Stimulated activated CD4-positive, alpha-beta T cell treated with anti-CD3 and anti-CD28 coated beads, Interleukin-4, amount 100 ng/mL, for 1 hour (primary cell): ENCODE measurements around the gene MLEC.

Experiments used
- DNase-seq: peaks from one replicate; pipeline ENCODE4 v3.0.0-alpha.2; 2020

MLEC gene

DNA sequence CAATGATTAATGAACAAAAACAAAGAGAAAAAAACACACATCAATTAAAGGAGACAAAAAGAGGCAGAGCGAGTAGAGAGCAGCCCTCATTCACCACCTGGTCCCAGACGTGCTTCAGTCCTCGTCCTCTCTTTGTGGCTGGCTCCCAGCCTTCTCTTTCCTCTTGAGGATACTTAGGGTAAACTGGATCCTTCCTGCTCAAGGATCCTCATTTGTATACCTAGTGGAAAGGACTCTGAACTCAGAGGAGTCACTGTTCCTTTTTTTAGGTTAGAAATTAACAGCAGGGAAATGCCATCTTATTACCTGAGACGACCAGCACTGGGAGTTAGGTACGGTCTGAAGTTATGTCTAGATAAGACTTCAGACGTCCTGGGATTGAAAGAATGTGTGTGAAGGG, 9.7 kb downstream of the MLEC start:
- no peak for DNase-seq

DNA sequence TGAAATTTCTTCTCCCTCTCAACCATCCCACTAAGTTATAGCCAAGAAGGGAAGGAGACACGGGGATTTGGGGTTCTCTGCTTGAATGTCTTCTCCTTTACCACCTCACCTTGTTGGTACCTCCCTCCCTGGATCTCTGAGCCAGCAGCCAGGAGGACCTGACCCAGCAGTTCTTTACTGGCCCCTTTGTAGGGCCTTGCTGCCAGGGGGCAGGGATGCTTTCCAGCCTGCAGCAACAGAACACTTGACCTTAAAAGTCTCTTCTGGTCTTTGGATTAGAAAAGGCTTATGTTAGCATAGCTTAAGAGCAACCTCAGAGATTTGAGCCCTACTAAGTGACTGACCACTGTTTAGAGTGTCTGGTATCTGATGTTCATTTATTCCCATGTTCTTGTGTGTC, 10.4 kb downstream of the MLEC start:
- no peak for DNase-seq

DNA sequence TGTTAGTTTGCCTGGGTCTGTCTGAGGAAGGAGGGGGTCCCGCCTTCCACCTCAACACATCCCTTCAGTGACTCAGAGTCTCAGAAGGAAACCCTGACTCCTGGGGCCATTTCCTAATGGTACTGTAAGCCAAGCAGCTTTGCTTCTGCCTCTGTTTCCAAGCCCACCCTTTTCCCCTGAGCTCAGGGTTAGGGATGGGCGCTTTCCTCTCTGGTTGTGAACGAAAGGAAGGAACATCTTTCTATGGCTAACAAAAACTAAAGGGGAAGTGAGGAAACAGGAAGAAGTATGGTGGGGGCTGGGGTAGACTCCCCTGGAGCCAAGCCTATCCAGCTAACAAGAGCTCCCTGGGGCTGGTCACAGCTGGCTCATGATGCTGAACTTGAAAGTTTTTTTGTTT, 11.7 kb downstream of the MLEC start:
- DNase-seq = no peak

DNA sequence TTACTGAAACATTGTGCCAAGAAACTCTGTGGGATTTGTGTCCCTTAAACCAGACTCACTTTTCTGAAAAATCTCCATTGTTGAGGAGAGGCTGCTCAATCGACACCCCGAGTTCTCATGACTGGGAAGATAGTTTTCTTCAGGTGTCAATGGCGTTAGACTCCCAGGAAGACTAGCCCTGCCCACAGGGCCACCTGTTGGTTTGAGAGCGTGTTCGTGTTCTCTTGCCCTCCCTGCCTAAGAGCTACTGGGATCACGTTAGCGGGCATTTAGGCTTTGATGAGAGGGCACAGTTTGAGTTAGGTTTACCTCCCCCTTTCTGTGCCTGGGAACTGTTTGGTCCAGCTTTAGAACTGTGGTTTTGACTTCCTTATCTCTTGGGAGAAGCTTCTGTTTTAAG, 12.6 kb downstream of the MLEC start:
- no peak for DNase-seq

DNA sequence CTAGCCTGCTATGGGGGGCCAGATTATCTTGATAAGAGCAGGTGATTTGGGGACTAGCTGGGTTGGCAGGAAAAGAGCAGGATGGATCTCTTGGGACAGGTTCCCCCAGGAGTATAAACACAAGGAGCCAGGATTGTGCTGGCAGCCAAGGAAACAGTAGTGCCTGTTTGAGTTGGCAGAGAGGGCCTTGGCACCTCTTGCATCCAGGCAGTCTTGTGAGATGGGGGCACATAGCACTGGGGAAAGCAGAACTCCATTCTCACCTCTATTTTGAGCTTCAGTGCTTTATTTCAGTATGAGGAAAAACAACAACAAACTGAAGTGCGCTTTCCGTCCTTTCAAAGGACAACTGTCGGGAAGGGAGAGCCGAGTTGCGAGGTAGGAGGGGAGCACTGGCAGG, 13.9 kb downstream of the MLEC start:
- no peak for DNase-seq

DNA sequence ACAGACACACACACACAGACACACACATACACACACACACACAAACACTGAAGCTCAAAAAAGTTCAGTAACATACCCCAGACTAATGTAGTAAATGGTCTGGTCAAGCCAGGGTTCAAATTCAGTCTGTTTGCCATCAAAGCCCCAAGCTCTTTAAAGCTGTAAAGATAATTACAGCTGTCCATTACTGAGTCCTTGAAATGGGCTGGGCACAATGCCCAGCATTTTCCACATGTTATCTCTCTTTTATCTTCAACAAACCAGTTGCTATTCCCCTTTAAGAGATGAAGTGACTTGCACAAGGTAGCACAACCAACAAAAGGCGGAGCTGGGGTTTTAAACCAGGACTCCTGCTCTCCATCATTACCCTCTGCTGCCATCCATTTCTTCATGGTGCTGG, 15.7 kb downstream of the MLEC start:
- no peak for DNase-seq

DNA sequence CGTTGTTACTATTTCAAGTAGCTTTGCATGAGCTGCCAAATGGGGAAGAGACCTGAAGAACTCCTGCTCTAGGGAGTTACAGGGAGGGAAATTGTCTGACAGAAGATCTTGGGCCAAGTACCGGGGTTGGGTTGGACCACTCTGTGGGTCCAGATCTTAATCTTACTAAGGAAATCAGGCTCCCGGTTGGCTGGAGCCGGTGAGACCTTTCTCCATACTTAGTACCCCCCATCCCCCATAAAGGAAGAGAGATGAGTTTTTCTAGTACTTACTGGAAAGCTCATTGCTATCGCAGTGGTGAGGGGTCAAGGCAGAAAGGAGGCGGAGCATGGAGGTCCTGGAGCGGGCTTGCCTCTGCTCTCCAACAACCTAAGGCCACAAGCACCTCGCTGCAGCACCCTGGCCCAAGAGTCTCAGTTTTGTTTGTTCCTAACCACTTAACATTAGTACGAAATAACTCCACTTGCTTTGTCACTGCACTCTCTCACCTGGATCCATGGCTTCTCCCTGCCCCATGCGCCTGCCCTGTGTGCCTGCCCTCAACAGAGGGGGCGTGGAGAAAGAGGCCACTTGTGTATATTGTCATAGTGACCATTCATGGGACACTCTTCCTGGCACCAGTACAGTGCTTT, 16.5 kb downstream of the MLEC start:
- DNase-seq = no peak

DNA sequence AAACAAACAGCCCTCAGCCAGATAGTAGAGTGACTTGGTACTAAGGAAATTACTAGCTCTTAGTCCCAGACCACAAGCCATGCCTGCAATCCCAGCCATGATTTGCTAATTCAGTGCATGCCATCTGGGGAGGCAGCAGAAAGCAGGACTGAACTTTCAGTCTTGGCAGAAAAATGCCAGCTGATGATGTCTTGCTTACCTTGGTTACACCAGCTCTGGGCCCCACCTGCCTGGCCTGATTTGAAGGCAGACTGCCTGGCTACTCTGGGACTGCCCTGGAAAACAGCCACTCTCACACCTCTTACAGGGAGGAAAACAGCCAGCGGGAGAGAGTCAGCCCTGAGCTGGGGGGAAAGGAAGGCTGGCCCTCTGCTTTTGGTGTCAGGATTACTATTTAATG, 18.7 kb downstream of the MLEC start:
- DNase-seq = no peak

DNA sequence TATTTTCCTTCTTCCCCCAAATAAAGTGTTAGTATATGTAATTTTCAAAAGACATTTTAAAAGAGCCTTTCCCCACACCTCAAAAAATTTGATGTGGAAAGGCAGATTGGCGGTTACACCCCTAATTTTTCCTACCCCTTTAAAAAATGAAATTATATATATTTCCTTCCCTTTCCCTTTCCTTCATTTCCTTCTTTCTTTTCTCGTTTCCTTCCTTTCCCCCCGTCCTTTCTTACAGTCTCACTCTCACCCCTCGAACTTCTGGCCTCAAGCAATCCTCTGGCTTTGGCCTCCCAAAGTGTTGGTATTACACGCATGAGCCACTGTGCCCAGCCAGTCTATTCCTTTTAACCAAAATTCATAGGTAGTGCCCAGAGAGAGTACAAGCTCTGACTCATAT, 19.1 kb downstream of the MLEC start:
- DNase-seq = no peak

DNA sequence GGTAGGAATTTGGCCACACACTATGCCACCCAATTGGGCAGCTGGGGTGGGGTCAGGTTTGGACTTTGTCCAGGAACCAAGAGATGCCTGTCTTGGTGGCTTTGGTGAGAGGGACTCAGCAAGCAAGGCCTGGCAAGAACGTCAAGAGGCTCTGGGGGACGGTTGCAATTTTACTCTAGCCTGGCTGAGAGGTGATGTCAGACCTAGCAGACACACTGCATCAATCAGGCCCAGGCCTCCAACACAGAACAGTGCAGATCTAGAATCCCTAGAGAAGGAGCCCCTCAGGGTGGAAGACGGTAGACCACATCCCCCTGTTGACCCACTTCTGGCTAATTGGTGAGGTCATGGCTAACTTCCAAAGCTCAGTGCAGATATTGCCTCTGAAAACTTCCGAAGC, 21.7 kb downstream of the MLEC start:
- no peak for DNase-seq

DNA sequence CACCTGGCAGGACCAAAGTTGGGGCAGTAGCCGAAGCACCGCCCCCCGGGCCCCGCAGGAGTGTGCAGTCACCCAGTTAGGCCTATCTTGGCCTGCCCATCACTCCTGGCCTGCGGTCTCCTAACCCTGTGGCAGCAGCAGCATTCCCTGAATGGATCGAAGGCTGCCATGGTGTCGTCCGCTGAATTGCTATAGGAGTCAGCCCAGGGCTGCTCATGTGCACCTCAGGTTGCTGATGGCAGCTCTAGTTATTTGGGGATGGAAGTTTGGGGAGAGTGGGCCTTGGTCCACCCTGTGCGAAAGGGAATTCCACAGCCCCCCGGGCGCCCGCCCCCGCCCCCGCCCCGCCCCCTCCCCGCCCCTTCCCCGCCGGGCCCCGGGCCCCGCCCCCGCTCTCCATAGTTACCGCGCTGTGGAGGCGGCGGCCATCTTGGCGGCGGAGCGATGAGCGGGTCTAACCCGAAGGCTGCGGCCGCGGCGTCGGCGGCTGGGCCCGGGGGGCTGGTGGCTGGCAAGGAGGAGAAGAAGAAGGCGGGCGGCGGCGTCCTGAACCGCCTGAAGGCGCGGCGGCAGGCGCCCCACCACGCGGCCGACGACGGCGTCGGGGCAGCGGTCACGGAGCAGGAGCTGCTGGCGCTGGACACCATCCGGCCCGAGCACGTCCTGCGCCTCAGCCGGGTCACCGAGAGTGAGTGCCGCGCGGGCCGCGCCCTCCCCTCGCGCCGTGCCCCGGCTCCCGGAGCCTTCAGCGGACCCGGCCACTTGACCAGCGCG, 23.3 kb downstream of the MLEC start, which contains the start of gene UNC119B:
Gene UNC119B, plus strand, starts transcription at position 428 of the 774 bp plus-strand sequence. Its CDS starts 17 bp downstream, at position 445.
- DNase-seq = peak; percentile 82

DNA sequence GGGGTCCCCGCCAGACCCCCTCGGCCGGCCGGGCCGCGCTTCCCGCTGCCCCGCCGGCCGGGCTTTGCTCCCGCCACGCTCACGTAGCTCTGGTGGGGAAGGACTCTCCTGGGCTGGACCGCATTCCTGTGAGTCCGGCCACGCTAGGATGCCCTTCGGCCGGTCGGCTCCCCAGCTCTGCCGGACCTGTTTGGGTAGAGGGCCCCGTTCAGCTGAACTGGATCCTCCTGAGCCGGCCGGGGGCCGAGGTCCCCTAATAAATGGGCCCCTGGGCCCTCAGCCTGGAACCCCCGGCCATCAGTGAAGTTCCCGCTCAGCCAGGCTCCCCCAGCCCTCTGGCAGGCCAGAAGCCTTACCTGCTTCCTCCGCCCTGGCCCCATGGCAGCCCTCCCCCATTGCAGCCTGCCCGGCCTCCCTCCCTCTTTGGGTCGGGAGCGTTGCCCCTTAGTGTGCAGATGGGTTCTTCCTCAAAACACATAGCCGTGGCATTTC, 23.9 kb downstream of the MLEC start:
- DNase-seq = peak; percentile 31

DNA sequence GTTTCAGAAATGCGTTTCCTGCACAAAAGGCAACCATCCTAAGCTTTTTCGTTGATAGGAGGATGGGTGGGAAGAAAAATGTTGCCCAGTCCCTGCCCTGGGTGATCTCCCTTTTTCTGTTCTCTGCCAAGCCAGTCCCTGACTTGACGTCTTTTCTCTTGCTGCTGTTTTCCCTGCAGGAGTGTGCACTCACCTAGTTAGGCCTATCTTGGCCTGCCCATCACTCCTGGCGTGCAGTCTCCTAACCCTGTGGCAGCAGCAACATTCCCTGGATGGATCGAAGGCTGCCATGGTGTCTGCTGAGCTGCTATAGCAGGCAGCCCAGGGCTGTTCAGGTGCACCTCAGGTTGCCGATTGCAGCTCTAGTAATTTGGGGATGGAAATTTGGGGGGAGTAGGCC, 24.5 kb downstream of the MLEC start:
- no peak for DNase-seq

DNA sequence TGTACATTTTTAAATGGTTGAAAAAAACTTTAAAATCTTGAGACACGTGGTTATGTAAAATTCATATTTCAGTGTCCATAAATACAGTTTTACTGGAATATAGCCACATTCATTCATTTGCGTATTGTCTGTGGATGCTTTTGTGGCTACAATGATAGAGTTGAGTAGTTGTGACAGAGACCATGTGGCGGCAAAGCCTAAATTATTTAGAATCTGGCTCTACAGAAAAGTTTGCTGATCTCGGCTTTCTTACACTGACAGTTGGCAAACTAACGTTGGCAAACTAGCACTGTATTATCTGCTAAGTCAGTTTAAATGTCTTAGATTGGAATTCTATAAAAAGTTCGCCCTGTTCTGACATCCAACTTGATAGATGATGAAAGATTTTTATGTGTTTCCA, 25.7 kb downstream of the MLEC start:
- no peak for DNase-seq

DNA sequence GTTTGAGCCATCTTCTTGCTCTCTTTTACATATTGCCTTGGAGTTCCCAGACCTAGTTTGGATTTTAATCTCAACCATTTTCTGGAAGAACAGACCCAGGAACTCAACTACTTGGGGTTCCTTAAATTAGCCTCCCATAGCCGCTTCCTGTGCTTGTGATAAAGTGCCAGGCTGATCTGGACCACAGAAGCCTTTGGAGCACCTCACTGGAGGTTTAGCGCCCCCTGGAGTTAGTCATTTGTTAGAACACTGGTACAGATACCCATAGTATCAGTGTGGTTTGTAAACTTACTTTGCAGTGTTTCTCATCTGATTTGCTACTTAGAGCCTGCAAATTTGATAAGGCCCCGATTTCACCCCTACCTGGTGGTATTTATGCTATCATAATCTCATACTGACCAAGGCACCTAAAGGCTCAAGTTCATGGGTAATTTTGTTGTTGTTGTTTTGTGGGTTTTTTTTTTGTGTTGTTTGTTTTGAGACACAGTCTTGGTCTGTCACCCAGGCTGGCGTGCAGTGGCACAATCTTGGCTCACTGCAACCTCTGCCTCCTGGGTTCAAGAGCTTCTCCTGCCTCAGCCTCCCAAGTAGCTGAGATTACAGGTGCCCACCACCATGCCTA, 27.0 kb downstream of the MLEC start:
- peak; percentile 52 for DNase-seq

DNA sequence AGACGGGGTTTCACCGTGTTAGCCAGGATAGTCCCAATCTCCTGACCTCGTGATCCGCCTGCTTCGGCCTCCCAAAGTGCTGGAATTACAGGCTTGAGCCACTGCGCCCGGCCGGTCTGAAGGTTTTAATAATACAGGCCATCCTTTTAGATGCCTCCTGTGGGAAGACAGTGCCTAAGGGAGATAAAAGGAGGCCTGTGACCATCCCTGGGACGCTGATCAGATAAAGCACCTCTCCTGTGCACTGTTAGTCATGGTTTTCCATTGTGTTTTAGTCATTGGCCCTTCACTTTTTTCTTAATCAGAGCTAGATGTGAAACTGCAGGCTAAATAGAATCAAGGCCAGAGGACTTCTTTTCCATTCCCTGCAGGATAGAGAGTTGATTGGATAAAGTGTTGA, 31.1 kb downstream of the MLEC start:
- DNase-seq = no peak

DNA sequence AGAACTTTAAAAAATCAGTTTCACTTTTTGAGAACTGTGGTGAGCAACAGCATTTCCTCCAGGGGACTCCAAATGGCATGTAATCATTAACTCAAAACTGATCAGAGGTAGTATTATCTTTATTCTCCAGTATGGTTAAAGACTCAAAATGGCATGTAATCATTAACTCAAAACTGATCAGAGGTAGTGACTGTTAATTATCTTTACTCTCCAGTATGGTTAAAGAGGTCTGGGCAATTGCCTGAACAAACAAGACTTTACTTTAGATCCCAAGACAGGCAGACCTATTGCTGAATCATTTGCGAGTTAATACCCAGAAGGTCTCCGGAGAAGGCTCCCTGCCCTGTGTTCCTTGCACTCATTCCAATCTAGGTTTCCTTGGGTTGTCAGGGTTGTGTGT, 32.1 kb downstream of the MLEC start:
- DNase-seq = no peak

DNA sequence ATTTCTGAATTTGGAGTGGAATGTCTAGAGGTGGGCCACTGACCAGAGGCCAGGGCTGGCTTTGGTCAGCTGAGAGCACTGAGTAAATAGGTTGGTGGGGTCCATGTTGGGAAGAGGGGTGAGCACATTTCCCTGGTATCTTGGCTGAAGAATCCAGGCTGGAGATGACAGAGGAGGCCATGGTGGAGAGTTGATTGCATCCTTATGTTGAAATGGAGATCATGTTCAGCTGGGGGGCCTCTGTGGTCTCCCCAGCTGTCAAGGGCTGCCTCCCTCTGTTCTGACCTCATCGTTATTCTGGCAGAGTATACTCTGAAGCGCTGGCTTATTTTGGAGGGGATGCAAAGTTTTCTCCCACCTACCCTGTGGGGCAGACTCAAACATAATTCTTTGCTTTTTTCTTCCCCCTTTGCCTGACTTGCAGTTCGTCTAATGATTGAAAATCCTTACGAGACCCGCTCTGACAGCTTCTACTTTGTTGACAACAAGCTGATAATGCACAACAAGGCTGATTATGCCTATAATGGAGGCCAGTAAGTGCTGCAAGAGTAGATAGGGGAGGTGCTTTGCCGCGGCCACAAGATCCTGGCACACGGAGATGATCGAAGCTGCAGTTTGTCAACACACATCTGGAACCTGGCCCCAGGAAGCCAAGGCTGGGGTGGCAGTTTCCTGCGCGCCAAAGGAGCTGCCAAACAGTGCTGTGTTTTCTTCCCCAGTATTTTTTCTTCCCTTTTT, 32.7 kb downstream of the MLEC start:
- DNase-seq = no peak

DNA sequence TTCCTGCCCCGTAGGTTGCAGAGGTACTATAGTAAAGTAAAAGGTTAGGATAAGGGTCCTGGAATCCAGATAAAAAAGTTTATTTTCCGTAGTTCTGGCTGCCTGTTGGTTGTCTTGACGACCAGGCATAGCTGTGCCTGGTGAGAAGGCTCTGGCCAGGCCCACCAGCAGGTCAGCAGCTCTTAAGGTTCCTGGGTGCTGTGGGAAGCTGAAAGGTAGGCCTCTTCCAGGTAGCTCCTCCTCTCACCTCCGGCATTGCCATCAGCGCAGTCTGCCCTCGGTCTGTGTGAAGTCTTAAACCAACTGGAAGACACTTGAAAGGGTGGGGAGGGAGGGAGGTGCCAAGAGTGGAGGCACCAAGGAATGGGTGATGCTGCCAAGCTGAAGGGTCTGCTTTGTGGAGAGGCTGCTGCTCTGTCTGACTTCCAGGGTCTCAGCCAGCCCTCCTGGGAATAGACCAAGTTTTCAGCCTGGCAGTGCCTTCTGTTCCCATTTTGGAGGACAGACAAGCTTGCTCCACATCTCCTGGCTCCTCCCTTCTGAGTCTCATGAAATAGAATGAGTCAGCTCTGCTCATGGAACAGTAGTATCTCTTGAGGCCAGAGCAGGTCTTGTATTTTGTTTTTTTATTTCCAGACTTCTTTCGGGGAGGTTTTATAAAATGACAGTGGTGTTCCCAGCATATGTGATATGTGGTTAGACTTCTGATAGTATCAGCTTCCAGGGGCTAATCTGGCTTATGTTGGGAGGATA, 33.5 kb downstream of the MLEC start:
- DNase-seq = no peak

DNA sequence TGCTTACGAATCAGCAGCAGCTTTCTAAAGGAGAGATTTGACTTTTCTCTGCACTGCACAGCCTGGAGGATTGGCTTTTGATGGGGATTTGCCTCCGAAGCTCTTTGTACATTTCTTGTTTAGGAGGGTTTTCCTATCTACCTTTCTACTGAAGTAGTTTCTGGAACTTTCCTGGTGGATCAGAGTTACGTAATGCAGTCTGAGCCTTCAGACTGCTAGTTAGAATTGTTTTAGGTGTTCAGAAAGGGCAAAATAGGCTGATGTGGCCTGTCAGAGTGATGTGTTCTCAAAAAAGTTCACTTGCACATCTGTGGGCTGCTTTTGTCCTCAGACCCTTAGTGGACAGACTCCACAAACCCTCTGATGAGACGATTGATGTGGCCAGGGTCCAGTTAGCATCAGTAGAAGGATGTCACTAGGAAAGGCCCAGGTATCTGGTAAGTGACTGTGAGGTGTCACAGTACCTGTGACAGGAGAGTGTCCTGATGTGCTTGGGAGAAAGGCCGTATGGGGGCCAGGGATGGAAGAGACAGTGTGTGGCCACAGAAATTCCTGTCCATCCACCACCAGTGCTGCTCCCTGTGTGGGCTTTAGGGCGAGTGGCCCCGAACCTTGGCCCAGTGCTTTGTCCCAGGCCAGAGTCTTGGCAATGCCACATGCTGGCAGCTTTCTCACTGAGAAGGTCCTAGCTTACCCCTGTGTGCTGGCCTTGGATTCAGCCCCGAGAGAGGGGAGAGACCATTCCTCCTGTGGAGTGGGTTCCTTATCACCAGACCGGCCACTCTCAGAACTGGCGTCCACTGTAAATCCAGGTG, 34.2 kb downstream of the MLEC start:
- no peak for DNase-seq

DNA sequence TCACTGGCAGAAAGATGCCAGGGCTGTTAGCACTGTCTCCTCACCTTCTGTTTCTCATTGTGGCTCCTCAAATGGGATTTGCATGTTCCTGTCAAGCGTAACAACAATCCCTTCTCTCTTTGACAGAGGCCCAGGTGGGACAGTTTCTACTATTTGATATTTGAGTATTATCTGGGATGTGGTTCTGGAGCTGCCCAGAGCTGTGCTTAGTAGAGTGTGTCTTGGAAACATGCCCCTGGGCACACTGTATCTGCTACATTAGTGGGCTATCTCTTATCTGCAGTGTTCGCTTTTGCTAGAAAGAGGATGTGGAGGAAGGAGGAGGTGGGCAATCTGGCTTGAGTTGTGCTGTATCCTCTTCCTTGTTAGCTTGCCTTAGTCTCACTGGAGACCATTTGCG, 34.9 kb downstream of the MLEC start:
- no peak for DNase-seq

DNA sequence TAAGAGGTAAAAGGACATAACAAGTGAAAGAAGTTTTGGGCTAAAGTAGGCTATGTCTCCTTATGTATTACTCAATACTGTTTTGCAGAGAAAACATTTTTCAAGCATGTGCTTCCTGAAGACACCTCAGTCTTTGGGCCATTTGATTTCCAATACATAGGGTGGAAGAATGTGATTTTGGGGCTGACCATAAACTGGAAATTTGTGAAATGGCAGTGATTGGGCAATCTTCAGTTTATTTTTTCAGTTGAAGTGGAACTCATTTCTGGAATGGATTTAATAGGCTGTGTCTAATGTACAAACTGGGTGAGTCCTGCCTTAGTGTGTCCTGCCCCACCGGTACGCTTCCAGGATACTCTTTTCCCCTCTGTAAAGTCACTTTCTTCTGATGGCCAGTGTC, 35.8 kb downstream of the MLEC start:
- no peak for DNase-seq
